ENCODE data around the gene MEX3C.

GRCh38 chr18:51229328-51229727 lies 31.8 kb upstream of the MEX3C start:
- TF ChIP-seq, protein P1, sequence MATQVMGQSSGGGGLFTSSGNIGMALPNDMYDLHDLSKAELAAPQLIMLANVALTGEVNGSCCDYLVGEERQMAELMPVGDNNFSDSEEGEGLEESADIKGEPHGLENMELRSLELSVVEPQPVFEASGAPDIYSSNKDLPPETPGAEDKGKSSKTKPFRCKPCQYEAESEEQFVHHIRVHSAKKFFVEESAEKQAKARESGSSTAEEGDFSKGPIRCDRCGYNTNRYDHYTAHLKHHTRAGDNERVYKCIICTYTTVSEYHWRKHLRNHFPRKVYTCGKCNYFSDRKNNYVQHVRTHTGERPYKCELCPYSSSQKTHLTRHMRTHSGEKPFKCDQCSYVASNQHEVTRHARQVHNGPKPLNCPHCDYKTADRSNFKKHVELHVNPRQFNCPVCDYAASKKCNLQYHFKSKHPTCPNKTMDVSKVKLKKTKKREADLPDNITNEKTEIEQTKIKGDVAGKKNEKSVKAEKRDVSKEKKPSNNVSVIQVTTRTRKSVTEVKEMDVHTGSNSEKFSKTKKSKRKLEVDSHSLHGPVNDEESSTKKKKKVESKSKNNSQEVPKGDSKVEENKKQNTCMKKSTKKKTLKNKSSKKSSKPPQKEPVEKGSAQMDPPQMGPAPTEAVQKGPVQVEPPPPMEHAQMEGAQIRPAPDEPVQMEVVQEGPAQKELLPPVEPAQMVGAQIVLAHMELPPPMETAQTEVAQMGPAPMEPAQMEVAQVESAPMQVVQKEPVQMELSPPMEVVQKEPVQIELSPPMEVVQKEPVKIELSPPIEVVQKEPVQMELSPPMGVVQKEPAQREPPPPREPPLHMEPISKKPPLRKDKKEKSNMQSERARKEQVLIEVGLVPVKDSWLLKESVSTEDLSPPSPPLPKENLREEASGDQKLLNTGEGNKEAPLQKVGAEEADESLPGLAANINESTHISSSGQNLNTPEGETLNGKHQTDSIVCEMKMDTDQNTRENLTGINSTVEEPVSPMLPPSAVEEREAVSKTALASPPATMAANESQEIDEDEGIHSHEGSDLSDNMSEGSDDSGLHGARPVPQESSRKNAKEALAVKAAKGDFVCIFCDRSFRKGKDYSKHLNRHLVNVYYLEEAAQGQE (IDR thresholded peaks at IDR 0.05; ENCODE audit: borderline replicate concordance), result no peak
- no peak for TF ChIP-seq CTCF (IDR thresholded peaks at IDR 0.05; ENCODE audit: poor library complexity, severe bottlenecking)
- no peak for TF ChIP-seq EZH2 (IDR thresholded peaks at IDR 0.05; ENCODE audit: borderline replicate concordance, insufficient read depth, low read length, poor library complexity, severe bottlenecking)
- TF ChIP-seq POLR2AphosphoS5 (IDR thresholded peaks at IDR 0.05), result no peak
- TF ChIP-seq EP300 (conservative IDR thresholded peaks at IDR 0.05; ENCODE audit: poor library complexity, severe bottlenecking), result no peak

All from neural cell (in vitro differentiated cells).